CD4-positive, alpha-beta T cell treated with Interleukin-21 for 1 hour (primary cell): Measurements from ENCODE around the gene HS3ST4.

ENCODE experiments used
- DNase-seq: peaks from one replicate; pipeline ENCODE4 v3.0.0-alpha.2; 2020

Gene HS3ST4

DNA sequence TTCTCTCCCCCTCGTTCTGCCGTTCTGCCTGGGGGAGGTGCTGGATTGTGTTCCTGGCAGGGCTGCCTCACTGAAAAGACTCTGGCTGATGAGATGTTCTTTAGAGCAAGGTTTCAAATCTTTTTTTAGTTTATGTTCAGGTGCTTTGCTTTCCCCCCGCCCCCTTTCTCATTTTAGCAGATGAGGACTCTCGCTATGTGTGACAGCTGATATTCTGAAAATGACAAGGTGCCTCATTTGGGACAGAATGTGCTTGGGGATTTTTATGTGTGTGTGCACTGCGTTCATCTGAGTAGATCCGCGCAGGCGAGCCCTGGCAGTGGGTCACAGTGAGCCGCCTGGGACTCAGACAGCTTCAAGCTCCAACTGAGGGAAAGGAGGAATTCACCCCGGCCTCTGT is 205.9 kb downstream of the HS3ST4 start:
- DNase-seq, result no peak

DNA sequence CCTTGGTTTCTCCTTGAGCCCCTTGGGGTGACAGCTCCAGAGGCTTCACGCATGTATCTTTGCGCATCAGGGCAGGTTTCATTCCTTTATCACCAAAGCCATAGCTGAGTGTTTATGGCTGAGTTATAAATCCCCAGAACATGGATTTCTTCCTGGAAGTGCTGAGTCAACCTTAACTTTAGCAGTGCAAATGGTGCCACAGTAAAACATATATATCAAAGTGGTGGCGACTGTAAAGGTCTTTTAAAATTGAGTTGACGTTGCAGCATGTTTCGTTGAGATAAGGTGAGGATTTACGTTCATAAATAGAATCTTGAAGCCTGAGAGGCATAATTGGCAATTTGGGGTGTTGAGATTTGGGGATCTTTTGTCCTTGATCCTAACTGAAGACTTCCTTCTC is 214.1 kb downstream of the HS3ST4 start:
- no peak for DNase-seq

DNA sequence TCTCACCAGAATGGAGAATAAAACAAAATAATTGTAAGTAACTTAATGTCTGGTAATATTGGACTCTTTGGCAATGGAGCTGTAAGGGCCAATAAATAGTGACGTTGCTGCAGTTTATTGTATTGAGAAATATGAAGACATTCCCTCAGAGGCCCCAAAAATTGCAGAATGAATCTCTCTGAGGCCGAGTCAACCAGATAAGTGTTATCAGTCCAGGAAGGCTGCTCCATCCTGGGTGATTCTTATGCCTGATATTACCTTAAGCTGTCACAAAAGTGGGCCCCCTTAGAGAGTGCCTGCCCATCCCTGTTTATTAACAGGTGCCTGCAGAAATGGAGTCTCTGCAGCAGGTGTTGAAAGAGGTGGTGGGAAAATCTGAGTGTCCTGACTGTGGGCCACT is 219.2 kb downstream of the HS3ST4 start:
- no peak for DNase-seq

DNA sequence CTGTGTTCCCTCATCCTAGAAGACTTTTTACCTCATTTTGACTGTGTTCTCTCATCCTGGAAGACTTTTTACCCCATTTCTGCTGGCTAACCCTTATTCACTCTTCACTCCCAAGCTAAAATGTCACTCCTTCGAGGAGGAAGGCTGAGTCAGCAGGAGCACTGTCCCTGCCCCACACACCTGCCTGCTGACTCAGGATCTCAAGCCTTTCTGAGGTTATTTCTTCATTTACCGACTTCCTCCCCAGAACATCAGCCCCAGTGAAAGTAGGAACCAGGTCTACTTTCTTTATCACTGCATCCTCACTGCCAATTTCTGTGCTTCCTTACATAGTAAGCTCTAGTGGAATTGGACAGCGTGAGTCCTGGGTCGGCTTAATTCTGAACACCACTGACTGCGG is 220.6 kb downstream of the HS3ST4 start:
- DNase-seq, result no peak

DNA sequence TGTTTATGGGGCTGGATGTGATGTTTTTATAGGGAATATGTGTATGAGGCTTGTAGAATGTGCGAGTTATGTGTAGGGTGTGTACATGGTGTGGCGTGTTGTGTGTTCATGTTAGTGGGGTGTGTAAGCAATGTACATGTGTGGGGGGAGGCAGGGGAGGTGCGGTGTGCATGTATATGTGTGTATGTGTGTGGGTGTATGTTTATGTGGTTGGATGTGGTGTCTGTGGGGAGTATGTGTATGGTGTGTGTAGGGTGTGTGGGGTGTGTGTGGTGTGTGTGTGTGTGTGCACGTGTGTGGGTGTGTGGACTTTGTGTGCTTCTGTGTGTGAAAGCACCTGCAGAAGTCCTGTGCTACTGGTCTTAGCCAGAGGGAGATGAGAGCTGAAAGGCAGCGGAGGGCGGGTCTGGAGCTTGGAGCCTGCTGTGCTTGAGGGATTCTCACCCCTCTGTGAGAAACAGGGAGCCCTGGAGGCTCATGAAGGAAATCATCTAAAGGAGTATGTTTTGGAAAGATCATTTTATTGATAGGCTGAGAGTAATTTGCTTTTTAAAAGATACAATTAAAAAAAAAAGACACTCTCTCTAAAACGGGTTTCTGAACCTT is 222.7 kb downstream of the HS3ST4 start:
- no peak for DNase-seq

DNA sequence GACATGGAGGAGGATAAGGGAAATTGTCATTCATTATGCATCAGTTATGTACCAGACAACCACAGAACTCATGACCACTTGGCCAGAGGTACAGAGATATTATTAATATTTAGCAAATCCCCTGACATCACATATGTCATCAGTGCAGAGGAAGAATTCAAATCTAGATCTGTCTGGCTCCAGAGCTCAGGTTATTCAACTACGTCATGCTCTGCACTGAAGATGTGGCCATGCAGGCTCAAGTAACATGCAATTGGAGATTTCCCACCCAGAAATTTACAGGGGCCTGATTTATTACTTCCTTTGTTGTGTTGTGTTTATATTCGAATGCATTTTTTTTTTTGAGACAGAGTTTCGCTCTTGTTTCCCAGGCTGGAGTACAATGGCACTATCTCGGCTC is 224.3 kb downstream of the HS3ST4 start:
- DNase-seq, result no peak

DNA sequence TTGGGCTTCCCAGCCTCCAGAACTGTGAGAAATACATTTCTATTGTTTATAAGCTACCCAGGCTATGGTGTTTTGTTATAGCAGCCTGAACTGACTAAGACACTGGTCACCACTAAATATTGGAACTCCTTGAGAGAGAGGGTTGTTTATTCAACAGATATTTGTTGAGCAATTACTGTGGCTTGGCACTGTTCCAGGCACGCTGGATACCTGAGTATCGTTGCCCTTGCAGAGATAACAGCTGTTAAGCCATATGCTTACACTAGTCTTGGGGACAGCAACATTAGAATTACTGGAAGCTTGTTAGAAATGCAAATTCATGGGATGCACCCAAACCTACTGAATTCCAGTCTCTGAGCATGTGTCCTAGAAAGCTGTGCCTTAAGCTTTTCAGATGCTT is 230.7 kb downstream of the HS3ST4 start:
- DNase-seq, result no peak

DNA sequence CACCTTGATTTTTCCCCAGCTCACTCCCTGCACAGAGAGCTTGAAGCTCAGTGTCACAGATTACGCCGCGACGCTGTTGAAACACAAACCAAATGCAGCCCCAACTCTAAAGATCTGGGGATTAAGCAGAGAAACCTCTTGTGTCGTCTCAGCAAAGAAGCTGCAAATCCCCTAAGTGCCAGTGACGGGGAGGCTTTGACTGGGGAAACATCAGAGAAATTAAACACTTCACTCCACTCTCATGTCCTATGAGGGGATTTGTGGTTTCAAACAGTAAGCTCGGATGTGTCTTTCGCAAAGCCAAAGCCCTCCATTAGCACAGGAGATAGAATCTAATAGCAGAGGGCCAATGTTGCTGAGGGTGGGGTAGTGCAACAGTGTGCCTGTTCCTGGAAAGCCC is 233.7 kb downstream of the HS3ST4 start:
- DNase-seq, result no peak

DNA sequence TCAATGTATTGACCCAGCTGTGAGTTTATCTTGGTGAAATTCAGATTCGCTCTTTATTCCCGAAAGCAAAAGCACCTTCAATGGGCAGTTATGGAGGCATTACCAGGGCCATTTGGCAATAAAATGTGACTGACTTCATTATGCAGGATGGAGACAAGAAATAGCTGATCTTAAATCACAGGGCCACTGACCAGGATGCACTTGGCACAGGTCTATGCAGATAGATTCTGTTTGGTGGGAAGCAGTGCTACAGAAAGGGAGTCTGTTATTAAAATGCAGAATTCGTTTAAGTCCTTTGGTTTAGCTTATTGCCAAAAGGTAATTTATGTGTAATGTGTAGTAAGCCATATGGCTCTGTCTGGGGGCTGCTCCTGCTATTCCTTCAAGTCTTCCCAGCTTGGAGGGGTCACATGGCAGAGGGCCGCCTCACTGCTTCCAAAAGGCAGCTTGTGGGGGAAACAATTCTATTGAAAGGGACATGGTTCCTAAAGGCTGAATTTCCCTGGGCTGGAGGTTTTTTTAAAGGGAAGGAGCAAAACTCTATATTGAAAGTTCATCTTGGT is 239.8 kb downstream of the HS3ST4 start:
- DNase-seq, result no peak

DNA sequence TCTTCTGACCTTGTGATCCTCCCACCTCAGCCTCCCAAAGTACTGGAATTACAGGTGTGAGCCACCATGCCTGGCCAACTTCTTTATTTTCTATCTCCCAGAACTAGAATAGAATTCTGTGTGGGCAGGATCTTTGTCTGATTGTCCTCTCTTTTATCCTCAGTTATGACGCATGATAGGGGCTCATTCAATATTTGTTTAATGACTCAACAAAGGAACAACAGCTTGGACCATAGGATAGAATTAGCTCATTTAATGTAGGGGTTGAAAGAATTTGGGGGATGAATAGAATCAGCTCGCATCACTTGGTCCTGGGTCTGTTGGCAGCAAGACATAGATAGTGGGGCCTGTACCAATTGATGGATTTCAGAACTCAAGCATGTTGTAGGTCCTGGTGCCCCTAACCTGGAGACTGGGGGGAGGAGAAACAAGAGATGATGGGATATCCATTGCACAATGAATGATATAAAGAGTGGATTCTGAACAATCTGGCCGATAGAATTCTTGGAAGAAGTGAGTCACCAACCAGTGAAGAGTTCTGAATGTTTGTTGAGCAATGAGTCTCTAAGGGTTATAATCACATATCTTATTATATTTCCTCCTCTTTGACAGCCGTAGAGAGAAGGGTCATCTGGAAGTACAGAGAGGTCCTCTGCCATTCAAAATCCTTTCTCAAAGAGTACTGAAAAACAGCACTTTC is 250.2 kb downstream of the HS3ST4 start:
- DNase-seq, result no peak

DNA sequence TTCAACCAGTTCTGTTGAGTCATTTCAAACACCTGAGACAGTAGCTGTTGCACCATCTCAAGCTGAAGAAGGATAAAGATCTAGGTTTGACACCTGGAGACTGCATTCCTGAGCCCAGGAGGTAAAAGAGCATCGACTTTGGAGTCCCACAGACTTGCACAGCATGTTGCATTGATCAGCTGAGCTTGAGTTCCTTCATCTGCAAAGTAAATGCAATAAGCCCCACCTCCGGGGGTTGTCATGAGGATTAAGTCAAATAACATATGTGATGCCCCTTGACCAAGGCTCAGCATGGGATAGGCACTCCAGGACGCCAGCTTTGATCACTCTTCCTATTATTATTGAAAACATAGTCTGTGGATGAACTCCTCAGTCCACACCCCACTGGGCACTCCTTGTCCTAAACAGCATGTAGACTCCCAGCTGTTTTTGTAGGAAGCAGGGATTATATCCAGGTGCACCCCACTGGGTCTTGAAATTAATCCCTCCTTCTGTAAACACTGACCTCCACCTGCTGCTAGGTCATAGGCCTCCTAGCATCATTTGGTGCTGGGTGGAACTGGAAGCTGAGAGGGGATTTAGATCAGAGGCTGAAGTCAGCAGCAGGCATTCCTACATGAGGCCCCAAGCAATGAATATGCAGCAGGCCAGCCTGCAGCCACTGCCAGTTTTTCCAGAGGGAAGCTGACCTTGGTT is 259.0 kb downstream of the HS3ST4 start:
- no peak for DNase-seq

DNA sequence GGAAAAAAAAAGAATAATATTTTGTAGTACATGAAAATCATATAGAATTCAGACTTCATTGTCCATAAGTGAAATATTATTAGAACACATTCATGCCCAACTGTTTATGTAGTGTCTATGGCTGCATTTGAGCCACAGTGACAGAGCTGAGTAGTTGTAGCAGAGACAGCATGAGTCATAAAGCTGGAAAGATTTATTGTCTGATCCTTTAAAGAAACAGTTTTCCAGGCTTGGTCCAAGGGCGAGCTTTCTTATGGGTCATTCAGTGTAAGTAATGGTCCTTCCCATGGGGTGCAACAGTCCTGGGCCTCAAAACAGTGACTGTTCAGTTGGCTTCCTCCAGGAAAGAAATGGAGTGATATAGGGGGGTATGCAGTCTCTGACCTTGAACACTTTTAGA is 260.2 kb downstream of the HS3ST4 start:
- no peak for DNase-seq

DNA sequence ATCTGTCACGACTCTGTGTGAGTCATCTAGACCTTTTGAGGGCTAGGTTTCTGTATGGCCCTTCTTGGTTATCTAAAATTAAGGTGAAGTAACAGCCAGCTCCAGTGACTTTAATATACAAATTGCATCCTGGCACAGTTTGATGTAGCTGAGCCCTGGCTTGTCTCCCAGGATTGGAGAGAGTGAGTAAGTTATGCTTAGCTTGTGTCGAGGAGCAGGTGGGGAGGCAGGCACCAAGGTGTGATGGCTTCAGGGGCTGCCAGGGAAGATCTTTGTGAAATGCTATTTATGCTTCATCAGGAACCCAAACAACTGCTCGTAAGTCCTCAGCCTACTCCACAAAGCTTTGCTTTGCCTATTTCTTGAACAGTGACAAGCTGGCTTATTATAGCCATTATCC is 261.2 kb downstream of the HS3ST4 start:
- DNase-seq, result no peak

DNA sequence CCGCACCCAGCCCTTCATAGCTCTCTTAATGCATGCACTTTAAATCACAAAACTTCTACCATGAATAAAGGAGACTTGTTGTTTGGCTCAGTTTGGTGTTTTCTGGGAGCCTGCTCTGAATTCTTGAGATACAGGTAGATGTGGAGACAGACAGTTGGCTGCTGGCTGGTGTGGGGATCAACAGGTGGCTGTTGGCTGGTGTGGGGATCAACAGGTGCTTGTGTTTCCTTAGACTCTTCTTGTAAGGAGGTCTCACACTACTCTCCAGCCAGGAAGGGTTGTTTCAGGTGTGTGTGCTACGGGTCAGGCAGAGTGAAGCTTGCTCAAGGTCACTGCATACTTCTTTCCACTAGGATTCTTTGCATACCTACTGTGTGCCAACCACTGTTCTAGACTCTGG is 265.9 kb downstream of the HS3ST4 start:
- DNase-seq, result no peak

DNA sequence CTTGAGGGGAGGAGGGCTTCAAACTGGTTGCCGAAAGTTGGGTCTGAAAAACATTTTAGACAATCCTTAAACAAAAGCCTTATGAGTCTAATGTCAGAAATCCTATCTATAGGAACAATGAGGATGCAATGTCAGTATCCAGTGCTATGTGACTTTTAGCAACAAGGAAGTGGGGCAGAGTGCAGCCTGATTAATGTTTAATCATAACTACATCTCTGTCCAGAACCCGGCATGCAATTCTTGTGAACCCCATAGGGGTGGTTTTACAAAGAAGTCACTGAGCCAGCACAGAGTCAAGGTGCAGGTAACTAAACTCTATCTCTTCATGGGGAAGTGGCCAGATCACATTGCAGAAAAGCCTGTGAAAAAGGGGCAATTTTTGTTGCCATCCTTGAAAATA is 267.5 kb downstream of the HS3ST4 start:
- DNase-seq, result no peak

DNA sequence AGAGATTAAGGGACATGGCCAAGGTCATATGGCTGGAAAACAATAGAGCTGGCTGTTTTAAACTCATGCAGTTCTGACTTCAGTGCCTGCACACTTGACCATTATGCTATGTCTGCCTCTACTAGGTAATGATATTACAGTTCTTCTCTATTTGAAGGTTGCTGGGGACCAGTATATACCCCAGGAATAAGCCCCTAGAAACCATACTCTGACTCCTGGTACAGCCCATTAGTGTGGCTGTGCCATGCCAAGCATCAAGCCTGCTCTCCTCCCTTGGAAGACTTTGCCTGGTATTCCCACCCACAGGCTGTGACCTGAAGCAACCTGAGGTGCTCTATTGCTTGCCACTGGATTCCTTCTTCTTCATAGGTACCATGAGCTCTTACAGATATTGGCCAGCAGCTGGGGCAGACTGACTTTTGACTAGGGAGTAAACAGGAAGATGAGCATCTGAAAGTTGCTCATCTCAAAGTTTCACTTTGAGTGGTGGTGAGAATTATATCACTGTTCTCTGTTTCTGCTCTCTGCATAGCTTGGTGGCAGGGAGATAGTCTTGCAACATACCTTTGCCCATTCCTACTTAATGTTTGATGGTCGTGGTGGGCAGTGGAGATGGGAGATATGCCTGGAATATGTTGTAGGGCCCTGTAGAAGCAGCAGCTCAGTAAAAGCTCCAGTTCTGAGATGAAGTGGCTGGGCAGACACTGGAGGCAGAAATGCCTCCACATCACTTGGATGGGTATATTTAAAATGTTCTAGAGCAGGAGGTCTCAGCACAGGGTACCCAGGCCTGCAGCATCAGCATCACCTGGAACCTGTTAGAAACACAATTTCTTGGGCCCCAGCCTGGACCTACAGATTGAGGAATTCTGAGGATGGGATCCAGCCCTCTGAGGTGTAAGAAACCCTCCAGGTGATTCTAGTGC is 274.7 kb downstream of the HS3ST4 start:
- no peak for DNase-seq

DNA sequence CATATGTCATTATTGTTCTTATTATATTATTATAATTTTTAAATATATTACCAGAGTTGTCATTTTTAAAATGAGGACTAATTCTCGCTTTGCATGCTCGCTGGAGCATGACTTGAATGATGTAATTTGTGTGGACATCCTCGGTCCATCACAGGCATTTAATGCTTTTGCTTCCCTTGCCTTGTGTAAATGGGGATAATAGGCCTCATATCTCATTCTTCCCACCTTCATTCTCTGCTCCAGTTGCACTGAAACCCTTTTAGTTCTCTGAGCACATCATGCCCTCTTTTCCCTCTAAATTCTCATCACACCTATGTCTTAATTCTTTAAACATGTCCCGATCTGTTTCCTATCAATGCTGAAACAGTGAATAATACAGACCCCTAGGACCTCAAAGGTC is 285.4 kb downstream of the HS3ST4 start:
- DNase-seq, result no peak

DNA sequence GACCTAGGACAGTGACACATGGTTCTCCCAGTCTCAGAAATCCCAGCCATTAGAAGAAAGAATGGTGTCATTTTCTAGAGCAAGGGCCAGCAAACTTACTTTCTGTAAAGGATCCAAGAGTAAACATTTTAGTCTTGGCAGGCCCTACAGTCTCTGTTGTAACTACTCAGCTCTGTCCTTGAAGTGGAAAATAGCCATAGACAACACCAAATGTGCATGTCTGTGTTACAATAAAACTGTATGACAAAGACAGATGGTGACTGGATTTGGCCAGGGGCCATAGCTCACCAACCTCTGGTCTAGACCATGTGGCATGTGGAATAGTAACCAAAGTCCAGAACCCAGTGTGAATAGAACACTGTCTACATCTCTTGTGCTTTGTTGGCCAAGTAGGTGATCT is 286.5 kb downstream of the HS3ST4 start:
- no peak for DNase-seq

DNA sequence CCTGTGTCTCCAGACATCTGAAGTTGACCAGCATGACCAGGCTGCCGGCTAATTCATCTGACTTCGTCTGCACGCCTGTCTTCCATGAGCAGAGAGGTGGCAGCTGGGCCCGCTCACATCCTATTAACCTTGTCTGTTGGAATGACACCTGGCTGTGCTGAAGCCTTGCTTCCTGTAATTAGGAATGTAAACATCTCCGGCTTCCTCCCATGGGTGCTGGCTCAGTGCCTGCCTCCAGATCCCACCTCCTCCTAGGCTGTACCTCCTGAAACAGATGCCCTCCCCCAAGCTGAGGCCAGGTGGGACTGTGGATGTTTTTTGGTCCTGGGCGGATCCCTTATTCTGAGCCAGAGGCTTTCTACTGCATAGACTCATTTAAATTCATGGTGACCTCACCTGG is 296.3 kb downstream of the HS3ST4 start:
- DNase-seq, result no peak

DNA sequence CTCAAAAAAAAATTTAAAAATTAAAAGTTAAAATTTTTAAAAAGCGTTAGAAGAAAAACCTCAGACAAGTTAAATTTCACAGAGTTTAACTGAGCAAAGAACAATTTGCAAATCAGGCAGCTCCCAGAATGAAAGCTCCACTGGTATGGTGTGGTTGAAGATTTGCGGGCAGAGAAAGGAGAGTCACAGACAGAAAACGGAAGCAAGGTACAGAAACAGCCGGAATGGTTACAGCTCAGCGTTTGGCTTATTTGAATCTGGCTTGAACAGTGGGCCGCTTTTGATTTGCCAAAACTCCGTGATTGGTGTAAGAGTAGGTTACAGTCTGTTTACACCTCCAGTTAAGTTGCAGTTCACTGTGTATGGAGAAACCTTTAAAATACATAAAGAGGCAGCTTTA is 297.1 kb downstream of the HS3ST4 start:
- no peak for DNase-seq

DNA sequence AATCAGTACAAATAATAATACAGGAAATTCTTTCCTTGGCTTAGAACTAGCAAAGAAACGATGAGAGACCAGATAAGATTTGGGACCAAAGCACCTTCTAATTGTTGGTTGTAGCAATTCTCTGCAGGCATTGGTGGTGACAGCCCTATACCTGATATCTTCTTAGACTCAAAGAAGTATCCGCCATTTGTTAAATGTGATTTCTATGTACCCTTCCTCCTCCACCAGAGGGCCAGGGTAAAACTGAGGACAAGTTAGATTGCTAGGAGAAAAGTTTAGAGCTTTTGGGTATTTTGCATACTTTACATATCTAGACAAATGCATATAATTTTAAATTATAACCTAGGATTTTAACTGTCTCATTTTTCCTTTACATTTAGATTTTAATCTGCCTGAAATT is 304.3 kb downstream of the HS3ST4 start:
- no peak for DNase-seq

DNA sequence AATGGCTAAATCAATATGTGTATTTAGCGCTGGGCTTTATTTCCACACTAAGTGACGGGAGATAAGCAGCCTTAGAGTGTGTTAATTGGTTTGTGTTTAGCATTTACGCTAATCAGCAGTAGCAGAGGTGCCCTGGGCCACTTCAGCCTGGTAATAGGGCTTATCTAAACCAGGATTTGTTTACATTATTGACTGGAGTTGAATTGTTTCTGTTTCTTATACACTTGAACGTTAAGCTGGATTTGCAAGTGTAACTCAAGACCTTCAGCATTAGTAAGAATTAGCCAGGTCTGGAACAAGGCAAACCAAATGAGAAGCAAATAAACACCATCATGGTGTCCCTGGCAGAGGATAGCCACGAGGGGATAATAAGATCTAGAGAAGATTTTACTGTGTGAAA is 313.6 kb downstream of the HS3ST4 start:
- no peak for DNase-seq

DNA sequence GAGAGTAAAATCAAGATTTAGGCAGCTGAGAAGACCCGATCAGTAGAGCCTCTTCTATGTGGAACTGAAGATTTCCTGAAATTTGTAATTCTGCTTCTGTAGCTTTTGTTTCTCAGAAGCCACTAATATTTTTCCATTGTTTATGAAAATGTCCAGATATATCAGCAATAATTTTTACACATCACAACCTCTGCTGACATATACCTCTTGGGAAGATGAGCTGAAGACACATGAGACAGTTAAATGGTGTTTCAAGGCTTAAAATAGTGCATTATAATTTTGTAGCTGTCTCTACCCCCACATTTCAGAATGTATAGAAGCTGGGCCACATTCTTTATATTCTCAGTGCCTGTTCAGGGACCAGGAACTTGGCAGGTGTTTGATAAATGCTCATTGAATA is 320.6 kb downstream of the HS3ST4 start:
- DNase-seq, result no peak
